Cardiac muscle cell (in vitro differentiated cells and primary cell): ENCODE data around the gene DENND1C. TPM values are rescaled to one million over a fixed set of nuclear protein-coding genes. Genes with fewer than 3 reads are reported as not detected.

Experiments used
- DNase-seq, 2 donors: peaks; one replicate each; pipeline versions ENCODE4 v3.0.0 to v3.0.0-alpha.2; 2010 to 2017; ENCODE audit warnings: low read depth in 1 of 2, low spot score in 1 of 2
- H3K27ac ChIP-seq: fragments of 200-600 bp; sonication (generic); 2 replicates; pipeline ENCODE4 v1.5.1; 2016
- H3K27me3 ChIP-seq: fragments of 200-600 bp; sonication (generic); 2 replicates; pipeline ENCODE4 v1.6.0; 2016; ENCODE audit warnings: control low read depth
- H3K36me3 ChIP-seq: fragments of 200-600 bp; sonication (generic); 2 replicates; pipeline ENCODE4 v1.5.1; 2016; ENCODE audit warnings: control low read depth
- H3K4me1 ChIP-seq: fragments of 200-600 bp; sonication (generic); 2 replicates; pipeline ENCODE4 v1.8.1; 2017; ENCODE audit warnings: low read depth, mild to moderate bottlenecking, mixed run types
- H3K4me3 ChIP-seq: fragments of 200-600 bp; sonication (generic); 2 replicates; pipeline ENCODE4 v1.5.1; 2016; ENCODE audit warnings: mild to moderate bottlenecking
- H3K9me3 ChIP-seq: fragments of 200-600 bp; sonication (generic); 2 replicates; pipeline ENCODE4 v1.5.1; 2017; ENCODE audit warnings: low read depth, mild to moderate bottlenecking, control low read depth
- polyA plus RNA-seq: library from polyadenylated mRNA; unstranded; fragments of >200 nt; fragmentation: Nextera tagmentation; extraction: Ambion mirVana; gene quantifications from 2 replicates; pipeline ENCODE4 v1.2.1, GENCODE V29; 2016
- total RNA-seq: library from RNA; depleted of rRNA; stranded (reverse); fragments of >200 nt; gene quantifications from 2 replicates; pipeline ENCODE4 v1.2.3, GENCODE V29; 2016
- TF ChIP-seq, protein P1 (sequence below): IDR thresholded peaks from 2 replicates; pipeline ENCODE4 v1.5.1; 2012; ENCODE audit warnings: low read depth, mild to moderate bottlenecking, low read length

DENND1C gene
- total and polyA plus RNA-seq, 2 experiments from 2014 or later: 1.8 to 4.9 TPM

GRCh38 chr19:6425732-6426620 lies 55.6 kb downstream of the DENND1C start:
- Histone ChIP-seq H3K27me3 (peaks cover 9% of the 10 kb centered on the region), H3K9me3 (no peaks in the 10 kb centered on the region), H3K4me3 (no peak overlapping the region), H3K27ac (peak overlapping the region; percentile 88), H3K4me1 (peaks cover 11% of the 10 kb centered on the region), H3K36me3 (peaks cover 6% of the 10 kb centered on the region)
- DNase-seq: no peak
- TF ChIP-seq, protein P1, sequence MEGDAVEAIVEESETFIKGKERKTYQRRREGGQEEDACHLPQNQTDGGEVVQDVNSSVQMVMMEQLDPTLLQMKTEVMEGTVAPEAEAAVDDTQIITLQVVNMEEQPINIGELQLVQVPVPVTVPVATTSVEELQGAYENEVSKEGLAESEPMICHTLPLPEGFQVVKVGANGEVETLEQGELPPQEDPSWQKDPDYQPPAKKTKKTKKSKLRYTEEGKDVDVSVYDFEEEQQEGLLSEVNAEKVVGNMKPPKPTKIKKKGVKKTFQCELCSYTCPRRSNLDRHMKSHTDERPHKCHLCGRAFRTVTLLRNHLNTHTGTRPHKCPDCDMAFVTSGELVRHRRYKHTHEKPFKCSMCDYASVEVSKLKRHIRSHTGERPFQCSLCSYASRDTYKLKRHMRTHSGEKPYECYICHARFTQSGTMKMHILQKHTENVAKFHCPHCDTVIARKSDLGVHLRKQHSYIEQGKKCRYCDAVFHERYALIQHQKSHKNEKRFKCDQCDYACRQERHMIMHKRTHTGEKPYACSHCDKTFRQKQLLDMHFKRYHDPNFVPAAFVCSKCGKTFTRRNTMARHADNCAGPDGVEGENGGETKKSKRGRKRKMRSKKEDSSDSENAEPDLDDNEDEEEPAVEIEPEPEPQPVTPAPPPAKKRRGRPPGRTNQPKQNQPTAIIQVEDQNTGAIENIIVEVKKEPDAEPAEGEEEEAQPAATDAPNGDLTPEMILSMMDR: no peak

DNA sequence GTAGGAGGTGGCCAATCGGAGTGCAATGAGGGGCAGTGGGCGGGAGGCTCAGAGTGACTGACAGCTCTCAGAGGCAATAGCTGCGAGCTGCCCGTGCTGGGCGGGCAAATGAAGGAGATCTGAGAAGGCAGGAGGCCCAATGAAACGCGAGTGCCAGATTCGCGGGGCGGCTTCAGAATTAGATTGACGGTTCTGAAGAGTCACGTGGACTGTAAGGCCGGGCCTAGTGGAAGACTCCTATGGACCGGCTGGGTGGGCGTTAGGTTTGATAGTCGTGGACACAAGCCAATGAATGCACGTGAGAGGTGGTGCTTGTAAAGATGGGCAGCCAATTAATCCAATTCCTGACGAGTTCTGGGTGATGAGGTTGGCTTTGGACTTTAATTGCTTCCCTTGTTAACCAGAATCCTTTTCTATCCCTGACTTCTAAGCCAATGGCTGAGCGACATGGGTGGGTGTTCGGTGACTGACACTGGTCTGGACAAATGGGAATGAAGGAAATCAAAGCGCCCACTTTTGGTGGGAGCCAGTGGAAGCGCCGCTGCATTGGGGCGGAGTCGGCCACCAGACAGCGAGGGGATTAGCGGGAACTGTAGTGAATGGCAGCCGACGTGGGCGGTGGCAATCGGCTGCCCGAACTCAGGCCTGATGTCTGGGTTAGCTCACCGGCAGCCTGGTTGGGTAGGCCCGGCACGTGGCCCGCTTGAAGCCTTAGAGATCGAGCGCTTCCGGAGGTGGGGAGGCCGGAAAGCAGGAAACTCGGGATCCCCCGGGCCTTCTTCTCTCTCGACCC lies 56.5 kb downstream of the DENND1C start:
- TF ChIP-seq, protein P1: no peak
- Histone ChIP-seq H3K27me3 (peaks cover 7% of the 10 kb centered on the region), H3K4me1 (peaks cover 11% of the 10 kb centered on the region), H3K27ac (peak overlapping the region; percentile 88), H3K9me3 (no peaks in the 10 kb centered on the region), H3K4me3 (no peak overlapping the region), H3K36me3 (peaks cover 12% of the 10 kb centered on the region)
- peak; percentile 100 for DNase-seq

DNA sequence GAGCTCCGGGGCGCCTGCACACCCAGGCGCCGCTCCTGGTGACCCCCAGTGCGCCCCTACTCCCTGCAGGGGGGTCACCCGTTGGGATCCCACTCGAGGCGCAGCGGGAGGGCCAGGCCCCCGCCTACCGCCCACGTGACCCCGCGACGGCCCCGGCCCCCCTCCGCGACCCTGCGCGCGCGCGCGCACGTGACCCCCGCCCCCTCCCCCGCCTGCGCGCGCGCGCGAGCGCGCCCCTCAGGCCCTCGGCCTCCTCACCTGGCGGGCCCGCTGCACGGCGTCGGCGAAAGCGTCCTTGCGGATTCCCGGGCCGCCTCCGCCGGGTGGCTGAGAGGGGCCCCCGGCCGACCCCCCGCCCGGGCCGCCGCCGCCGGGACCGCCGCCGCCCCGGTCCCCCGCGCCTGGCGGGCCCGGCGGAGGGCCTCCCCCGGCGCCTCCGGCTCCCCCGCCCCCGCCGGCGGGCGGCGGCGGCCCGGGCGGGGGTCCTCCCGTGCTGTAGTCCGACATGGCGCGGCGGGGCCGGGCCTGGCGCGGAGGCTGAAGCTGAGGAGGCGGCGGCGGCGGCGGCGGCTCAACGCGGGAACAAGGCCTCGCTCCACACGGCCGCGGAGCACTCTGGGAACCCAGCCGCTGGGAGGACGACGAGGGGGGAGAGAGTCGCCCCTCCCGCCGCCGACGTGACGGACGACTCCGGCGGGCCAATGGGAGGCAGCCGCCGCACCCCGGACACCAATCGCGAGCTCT lies 57.2 kb downstream of the DENND1C start, which contains the start of gene KHSRP:
KHSRP (minus strand) TSS at position 617 of the 744 bp plus-strand sequence; CDS start at position 507, 110 bp downstream.
- Histone ChIP-seq H3K9me3 (no peaks in the 10 kb centered on the region), H3K4me1 (peaks cover 11% of the 10 kb centered on the region), H3K4me3 (peak within 1 kb of the TSS; percentile 99), H3K27ac (peak within 1 kb of the TSS; percentile 91), H3K27me3 (no peaks in the 10 kb centered on the region), H3K36me3 (peaks cover 20% of the 10 kb centered on the region)
- DNase-seq: peak in 1 of 2 donors; percentile 52
- TF ChIP-seq, protein P1: no peak

DNA sequence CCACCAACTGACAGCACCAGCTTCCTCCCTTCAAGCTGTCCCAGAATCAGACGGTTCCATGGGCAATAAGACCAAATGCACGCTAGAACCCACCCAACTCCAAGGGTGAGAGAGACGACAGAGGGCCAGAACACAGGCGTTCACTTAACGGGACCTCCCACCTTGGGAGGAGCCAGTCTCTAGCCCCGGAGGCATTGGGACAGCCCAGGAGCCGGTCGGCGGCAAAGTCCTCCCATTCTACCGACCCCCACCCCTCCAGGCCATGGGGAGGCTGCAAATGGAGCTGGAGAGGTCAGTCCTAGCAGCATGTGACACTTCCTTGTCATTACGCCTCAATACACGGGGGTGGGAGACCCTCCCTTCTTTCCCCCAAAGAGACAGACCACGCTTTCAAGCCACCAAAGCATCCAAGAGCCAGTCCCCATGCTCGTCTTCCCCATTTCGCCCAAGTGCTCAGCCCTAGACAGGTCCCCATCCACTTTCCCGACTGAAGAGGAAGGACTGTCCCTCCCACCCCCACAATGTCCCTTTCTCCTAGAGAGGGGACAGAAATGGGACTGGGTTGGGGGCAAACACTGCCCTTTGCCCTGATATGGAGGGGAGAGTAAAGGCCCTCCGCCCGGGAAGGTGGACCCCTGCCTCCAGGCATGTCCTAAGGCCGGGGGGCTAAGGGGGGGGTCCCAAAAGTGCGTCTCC lies 57.9 kb downstream of the DENND1C start:
- Histone ChIP-seq H3K36me3 (peaks cover 21% of the 10 kb centered on the region), H3K27ac (peak overlapping the region; percentile 91), H3K4me3 (peak overlapping the region; percentile 99), H3K4me1 (peaks cover 11% of the 10 kb centered on the region), H3K27me3 (no peaks in the 10 kb centered on the region), H3K9me3 (no peaks in the 10 kb centered on the region)
- TF ChIP-seq, protein P1: no peak
- DNase-seq: peak; percentile 57 to 72
